ENCODE results near the gene CACNA1C.

GRCh38 chr12:2020511-2020910 is 32.3 kb upstream of the CACNA1C start:
- TF ChIP-seq EZH2phosphoT487 (IDR thresholded peaks at IDR 0.05; ENCODE audit: borderline replicate concordance, low read length) (no peak), CTCF (IDR thresholded peaks at IDR 0.05; ENCODE audit: low read depth, low read length, poor library complexity, severe bottlenecking) (no peak)

Measured in DOHH2 (cell line).